Amygdala (tissue), 56 donors: ENCODE results near the gene RSPH10B2.
"Not testable (repeated sequence)": the region's sequence is repeated elsewhere in the genome, so short reads cannot be mapped to it uniquely, and the experiment has no call there.

ENCODE experiments used
- DNase-seq, 56 donors: peaks; one replicate each; lab custom pipeline; 2025; lab: John Stamatoyannopoulos, UW

RSPH10B2 gene

DNA sequence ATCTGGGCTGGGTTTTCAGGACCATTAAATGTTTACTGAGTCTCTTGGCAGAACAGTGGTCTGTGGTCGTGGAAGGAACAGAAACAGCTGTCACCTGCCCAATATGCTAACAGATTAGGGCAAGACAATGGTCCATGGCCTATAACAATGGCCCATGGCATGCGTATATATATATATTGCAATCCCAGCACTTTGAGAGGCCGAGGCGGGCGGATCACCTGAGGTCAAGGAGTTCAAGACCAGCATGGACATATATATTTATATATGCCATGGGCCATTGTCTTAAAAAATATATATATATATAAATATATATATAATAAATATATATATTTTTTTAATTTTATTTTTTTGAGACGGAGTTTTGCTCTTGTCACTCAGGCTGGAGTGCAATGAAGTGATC lies 27.7 kb downstream of the RSPH10B2 start:
- not testable (repeated sequence) for DNase-seq

DNA sequence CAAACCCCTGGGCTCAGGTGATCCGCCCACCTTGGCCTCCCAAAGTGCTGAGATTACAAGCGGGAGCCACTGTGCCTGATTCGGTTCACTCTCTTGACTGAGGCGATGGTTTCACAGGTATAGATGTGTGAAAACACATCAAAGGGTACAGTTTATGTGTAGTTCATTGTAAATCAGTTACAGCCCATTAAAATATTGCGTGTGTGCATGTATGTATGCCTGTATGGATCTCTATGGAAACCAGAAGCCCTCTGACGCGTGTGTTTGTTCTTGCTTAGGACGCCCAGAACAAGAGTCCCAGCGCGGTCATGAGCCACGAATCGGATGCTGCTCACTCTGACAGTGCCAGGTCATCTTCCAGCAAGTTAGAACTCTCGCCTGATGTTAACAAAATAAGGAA lies 35.5 kb downstream of the RSPH10B2 start:
- DNase-seq, result not testable (repeated sequence)

DNA sequence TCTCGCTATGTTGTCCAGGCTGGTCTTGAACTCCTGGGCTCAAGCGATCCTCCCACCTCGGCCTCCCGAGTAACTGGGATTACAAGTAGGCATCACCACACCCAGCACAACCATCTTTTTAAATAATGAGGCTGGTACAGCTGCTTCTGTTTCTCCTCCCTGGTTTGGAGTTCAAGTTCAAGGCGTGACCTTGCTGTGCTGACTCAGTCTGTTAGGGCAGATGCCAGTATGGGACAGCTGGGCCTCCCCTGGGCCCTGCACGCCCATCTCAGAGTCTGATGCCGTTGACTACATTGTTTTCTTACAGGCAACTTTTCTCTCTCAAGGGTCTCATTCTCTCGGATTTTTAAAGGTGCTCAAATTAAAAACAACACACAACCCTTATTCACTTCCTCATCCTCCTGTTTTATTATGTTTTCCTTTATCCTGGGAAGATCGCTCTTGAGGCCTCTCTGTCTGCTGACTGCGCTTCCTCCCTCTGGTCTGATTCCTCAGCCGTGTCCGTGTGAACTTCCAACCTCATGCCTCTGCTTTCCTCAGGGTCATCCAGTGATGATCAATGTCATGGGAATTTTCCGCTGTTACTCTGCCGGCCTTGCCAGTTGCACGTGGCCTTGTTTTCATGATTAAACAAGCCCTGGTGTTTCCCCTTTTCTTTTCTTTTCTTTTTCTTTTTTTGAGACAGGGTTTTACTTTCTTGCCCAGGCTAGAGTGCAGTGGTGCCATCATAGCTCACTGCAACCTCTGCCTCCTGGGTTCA lies 38.4 kb downstream of the RSPH10B2 start:
- not testable (repeated sequence) for DNase-seq

DNA sequence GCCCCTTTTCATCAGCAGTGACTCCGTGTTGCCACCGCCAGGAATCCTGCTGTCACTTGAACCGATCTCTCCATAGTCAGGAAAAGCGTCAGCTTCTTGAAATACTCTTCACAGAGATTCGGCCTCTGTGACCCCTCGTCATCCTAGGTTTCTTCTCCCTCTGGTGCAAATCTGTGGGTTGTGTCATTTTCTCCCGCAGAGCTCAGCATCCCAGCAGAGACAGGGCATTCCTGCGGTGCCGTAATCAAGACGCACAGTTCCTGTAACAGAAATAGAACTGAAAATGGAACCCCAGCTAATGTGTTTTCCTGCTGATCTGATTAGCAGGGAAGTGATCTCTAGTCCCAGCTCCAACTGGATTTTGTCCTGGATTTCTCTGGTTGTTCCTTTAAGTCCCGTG lies 40.4 kb downstream of the RSPH10B2 start:
- DNase-seq, result not testable (repeated sequence)

DNA sequence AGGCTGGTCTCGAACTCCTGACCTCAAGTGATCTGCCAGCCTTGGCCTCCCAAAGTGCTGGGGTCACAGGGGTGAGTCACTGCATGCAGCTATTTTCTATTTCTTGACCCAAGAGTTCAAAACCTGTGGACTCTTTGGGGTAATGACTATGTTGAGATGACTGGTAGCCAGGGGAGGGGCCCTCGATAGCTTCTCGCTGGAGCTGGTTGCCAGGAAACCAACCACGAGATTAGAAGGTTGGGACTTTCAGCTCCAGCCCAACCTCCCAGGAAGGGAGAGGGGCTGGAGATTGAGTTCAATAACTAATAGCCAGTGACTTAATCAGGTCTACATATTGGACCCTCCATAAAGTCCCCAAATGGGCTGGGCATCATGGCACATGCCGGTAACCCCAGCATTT lies 43.3 kb downstream of the RSPH10B2 start:
- not testable (repeated sequence) for DNase-seq

DNA sequence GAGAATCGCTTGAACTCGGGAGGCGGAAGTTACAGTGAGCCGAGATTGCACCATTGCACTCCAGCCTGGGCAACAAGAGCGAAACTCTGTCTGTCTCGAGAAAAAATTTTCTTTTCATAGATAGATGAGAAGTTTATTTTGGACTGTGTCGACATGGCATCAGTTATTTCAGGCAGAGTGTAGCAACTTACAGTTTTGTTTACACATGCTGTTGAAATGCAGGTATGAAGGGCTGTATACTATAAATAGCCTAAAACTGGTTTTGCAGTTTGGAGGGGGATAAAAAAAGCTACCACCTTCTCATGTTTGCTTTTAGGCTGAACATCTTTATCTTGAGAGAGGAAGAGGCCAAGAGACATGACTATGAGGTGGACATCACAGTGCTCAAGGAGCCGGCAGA lies 44.1 kb downstream of the RSPH10B2 start:
- DNase-seq, result not testable (repeated sequence)

DNA sequence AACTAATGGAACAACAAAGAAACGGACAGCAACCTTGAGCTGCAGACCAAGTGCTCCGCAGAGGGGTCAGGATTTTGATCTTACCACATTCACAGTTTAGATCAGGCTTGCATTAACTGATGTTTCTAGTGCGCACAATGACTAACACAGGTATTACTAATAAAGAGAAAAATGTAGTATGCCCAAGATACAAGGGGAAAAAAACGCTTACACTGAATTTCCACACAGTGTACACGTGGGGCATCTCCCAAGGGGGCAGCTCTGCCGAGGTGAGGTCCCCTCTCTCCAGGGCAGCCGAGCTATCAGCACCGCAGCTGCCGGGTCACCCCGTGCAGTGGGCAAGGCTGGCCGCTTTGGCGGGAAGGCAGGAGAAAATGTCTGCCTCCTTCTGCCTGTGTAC lies 46.0 kb downstream of the RSPH10B2 start:
- DNase-seq, result not testable (repeated sequence)

DNA sequence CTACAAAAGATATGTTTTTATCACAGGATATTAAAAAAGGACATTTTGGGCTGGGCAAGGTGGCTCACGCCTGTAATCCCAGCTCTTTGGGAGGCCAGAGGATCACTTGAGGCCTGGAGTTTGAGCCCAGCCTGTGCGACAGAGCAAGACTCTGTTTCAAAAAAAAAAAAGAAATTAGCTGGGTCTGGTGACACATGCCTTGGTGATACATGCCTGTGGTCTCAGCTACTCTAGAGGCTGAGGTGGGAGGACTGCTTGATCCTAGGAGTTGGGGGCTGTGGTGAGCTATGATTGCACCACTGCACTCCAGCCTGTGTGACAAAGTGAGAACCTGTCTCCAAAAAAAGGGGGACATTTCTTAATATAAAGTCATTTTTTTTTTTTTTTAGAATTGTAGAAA lies 46.4 kb downstream of the RSPH10B2 start:
- not testable (repeated sequence) for DNase-seq

DNA sequence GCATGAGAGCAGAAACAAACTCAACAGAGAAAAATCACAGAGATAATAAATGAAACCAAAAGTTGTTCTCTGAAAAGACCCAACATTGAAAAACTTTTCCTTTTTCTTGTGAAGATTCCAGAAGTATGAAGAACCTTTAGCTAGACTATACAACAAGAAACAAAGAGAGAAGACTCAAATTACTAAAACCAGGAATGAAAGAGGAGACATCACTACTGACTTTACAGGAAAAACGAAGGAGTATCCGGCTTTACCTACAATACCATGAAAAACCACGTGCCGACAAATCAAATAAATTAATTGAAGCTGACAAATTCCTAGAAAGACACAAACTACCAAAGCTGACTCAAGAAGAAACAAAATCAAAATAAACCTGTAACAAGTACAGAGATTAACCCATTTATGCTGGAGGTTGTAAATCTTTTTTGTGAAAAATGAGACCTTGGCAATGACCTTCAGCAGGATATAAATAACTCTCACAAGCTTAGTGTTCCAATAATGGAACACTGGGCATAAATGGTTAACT lies 53.6 kb downstream of the RSPH10B2 start:
- DNase-seq, result not testable (repeated sequence)

DNA sequence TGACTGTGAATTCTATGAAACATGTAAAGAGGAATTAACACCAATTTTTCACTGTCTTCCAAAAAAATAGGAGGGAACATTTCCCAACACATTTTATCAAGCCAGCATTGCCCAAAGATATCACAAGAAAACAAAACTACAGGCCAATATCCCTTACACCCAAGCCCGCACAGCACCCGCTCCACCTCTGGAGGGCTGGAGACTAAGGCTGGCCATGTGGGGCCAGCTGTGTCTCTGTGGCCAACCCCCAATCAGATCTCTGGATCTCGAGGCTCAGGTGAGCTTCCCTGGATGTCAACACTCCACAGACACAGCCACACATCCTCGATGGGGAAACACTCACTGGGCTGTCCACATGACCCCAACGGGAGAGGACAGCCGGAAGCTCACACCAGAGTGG lies 54.1 kb downstream of the RSPH10B2 start:
- DNase-seq, result not testable (repeated sequence)

DNA sequence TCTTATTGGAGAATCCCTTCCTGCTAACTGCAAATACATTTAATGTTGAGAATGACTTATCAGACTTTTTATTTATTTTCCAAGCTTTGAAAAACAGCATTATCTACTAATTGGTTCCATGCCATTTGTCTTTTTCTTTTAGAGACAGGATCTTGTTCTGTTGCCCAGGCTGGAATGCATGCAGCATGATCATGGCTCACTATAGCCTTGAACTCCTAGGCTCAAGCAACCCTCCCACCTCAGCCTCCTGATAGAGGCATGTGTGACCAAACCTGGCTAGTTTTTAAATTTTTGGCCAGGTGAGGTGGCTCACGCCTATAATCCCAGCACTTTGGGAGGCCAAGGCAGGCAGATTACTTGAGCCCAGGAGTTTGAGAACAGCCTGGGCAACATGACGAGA lies 59.1 kb downstream of the RSPH10B2 start:
- not testable (repeated sequence) for DNase-seq

DNA sequence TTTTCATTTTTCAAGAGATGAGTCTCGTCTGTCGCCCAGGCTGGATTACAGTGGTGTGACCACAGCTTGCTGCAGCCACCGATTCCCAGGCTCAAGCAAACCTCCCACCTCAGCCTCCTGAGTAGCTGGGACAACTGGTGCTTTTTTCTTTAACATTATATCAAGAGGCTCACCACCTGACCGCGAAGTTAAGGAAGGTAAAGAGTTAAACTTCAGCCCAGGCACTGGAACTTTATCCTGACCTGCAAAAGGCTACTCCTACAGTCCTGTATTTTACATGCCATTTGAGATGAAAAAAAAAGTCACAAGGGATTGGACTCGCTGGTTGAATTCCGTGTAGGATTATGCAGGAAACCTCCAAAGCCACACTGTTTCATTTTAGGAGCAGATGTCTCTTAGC lies 61.6 kb downstream of the RSPH10B2 start:
- not testable (repeated sequence) for DNase-seq

DNA sequence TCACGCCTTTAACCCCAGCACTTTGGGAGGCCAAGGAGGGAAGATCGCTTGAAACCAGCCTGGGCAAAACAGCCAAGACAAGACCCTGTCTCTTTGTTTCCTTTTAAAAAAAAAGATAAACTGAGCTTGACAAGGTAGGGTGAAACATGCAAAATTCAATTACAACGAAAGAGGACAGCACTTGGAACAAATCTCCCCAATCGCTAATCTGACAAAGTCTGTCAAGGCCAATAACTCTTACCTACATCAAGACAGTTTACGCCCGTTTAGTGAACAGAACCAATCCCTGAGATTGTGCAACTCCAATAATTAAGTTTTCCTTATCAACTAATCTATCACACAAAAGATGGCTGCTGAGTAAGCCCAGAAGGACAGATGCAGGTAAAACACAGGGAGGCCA lies 67.7 kb downstream of the RSPH10B2 start:
- DNase-seq, result not testable (repeated sequence)

DNA sequence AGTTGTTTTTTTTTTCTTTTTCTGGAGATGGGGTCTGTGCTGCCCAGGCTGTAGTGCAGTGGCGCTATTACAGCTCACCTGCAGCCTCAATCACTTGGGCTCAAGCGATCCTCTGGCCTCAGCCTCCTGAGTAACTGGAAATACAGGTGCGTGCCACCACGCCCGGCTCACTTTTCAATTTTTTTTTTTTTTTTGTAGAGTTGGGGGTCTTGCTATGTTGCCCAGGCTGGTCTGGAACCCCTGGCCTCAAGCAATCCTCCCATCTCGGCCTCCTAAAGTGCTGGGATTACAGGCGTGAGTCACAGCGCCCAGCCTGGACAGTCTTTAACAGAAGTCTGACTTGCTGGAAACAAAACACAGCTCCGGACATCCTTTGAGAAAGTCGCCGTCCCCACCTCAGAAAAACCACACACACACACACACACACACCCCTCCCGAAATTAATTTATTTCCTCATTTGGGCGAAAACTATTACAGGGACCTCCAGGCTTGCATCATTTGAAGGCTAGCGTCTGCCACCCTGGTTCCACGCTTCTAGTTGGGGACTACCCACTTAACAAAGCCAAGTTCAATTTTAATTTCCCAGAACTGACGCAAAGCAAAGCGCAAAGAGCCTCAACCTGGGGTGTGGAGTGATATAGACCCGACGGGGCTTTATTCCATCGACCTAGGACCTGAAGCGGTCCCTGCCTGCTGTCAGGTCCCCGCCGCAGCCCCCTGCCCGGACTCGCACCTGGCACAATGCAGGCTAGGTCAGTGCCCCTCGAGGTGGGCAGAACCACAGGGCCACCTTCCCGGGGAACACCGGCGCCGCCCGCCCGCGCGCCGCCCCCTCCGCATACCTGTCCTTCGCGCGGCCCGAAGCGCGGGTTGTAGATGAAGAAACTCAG lies 71.6 kb downstream of the RSPH10B2 start:
- DNase-seq, result not testable (repeated sequence)

DNA sequence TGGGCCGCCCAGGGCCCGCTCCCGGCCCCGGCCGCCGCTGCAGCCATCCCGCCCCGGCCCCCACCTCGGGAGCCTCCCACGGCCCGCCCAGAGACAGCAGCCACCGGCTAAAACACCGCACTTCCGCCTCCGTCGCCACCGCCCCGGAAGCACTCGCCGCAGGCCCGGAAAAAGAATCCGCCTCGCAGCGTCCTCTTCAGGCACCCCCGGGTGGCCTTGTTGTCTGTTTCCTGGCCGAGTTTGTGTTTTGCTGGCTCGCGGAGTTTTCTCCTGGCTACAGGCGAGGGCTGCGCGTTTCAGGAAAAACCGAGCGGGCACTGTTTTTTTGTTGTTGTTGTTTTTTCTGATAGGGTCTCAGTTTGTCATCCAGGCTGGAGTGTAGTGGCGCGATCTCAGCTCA lies 72.2 kb downstream of the RSPH10B2 start, which contains the start of gene CCZ1B:
CCZ1B (minus strand) TSS at position 125 of the 400 bp plus-strand sequence; CDS start at position 47, 78 bp downstream.
- peak; percentile 7 to 94 (median 66) for DNase-seq

DNA sequence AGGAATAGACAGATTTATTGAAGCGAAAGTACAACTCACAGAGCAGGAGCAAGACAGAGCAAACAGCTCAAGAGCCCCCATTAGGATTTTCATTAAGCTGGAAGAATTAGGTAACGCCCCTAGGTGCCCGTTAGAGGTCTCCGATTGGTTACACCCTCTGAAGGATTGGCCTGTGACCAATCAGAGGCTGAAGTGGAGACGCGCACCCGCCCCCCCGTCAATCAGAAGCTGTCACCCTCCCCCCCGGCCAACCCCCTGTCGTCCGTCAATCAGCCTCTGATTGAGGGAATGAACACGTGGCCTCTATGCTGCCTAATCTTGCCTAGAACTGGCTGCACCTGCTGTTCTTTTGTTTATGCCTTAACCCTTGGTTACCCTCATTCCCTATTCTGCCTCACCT lies 73.3 kb downstream of the RSPH10B2 start:
- peak in 8 of 56 donors; percentile 0 to 6 (median 3) for DNase-seq

DNA sequence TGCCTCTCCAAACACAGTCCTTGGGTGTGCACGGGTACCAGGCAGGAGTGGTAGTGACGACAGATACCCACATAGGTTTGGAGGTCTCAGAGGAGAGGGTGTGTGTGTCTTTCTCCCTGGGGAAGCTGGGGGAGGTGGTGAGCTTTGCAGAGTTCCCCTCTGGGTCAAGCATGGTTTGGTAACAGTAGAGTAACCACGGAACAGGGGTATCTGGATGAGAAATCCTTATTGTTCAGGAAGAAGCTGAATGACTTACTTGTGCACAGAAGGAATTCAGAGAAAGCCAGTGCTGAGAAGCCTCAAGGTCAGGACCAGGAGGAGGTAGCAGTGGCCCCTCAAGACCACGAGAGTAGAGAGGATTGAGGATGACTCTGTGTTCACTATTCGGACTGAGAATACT lies 75.7 kb downstream of the RSPH10B2 start:
- DNase-seq, result not testable (repeated sequence)

DNA sequence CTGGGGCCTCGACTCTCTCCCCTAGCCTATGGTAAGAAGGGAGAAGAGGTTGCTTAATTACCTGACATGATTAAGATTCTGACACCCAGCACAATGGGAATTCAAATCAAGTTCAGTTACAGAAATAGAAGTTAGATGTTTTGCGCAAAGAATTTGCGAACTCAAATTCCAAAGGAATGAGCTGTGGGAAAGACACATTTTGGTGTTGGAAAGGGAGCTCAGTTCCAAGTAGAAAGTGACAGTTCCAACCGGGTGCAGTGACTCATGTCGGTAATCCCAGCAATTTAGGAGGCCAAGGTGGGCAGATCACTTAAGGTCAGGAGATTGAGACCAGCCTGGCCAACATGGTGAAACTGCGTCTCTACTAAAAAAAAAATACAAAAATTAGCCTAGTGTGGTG lies 76.1 kb downstream of the RSPH10B2 start:
- DNase-seq, result not testable (repeated sequence)

DNA sequence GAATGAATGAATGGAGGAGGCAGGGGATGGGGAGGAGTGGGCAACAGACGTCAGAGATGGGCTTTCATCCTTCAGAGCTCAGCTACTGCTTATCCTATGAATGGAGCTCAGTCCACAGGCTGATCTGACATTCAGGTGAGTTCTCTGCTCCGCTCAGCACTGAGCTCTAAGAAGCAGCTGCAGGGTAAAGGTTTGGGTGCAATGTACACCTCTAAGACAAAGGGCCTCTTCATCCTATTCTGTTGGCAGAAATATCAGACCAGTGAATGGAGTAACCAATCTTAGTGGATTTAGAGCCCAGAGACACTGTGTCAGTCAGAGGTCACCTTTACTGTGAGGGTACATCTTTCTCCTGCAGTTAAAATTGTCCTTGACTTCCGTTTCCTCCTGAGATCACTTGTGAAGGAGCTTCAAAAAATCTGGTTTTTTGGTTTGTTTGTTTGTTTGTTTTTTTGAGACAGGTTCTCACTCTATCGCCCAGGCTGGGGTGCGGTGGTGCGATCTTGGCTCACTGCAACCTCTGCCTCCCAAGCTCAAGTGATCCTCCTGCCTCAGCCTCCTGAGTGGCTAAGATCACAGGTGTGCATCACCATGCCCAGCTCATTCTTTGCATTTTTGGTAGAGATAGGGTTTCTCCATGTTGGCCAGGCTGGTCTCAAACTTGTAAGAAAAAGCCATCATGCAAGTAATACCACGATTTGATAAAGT lies 77.3 kb downstream of the RSPH10B2 start:
- DNase-seq, result no peak

DNA sequence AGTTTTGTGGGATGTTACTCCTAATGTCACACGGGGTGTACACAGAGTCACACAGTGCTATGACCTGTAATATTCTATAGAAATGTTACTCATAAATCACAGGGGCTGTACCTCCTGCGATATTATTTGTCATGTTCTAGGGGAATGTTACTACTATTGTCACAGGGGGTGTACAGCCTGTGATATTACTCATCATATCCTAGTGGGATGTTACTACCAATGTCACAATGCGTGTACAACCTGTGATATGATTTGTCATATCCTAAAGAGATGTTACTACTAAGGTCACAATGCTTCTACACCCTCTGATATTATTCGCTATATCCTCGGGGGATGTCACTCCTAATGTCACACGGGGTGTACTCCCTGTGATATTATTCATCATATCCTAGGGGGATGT lies 79.7 kb downstream of the RSPH10B2 start:
- DNase-seq, result no peak
